ENCODE results near the gene C1QL1. TPM values are rescaled to one million over a fixed set of nuclear protein-coding genes. Genes with fewer than 3 reads are reported as not detected.

Gene C1QL1
- total and polyA plus RNA-seq, 9 of the 15 experiments (the other 6 are each of a cell fraction or from before 2014, with no cell fraction given): 0.07 to 0.12 (median 0.09) TPM; not detected in 6

DNA sequence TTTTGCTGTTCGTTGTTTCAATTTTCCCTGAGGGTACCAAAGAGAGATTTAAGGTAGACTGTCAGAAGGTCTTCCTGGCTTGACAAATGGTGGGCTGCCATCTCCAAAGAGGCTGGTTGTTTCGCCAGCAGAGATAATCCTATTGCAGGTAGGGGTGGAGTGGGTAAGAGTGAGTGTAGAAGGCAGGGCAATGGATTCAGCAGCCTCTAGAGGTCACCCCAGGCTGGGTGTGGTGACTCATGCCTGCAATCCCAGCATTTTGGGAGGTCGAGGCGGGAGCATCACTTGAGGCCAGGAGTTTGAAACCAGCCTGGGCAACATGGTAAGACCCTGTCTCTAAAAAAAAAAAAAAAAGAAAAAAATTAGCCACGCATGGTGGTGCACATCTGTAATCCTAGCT, 48.7 kb upstream of the C1QL1 start (continued):
- TF ChIP-seq MTF1 (CRISPR knock-in tag; IDR thresholded peaks at IDR 0.05; ENCODE audit: borderline replicate concordance): no peak
- TF ChIP-seq, protein P1, sequence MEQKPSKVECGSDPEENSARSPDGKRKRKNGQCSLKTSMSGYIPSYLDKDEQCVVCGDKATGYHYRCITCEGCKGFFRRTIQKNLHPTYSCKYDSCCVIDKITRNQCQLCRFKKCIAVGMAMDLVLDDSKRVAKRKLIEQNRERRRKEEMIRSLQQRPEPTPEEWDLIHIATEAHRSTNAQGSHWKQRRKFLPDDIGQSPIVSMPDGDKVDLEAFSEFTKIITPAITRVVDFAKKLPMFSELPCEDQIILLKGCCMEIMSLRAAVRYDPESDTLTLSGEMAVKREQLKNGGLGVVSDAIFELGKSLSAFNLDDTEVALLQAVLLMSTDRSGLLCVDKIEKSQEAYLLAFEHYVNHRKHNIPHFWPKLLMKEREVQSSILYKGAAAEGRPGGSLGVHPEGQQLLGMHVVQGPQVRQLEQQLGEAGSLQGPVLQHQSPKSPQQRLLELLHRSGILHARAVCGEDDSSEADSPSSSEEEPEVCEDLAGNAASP (IDR thresholded peaks at IDR 0.05): no peak
- TF ChIP-seq, protein P2, sequence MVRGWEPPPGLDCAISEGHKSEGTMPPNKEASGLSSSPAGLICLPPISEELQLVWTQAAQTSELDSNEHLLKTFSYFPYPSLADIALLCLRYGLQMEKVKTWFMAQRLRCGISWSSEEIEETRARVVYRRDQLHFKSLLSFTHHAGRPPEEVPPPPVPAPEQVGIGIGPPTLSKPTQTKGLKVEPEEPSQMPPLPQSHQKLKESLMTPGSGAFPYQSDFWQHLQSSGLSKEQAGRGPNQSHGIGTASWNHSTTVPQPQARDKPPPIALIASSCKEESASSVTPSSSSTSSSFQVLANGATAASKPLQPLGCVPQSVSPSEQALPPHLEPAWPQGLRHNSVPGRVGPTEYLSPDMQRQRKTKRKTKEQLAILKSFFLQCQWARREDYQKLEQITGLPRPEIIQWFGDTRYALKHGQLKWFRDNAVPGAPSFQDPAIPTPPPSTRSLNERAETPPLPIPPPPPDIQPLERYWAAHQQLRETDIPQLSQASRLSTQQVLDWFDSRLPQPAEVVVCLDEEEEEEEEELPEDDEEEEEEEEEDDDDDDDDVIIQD (CRISPR knock-in tag; IDR thresholded peaks at IDR 0.05): no peak

DNA sequence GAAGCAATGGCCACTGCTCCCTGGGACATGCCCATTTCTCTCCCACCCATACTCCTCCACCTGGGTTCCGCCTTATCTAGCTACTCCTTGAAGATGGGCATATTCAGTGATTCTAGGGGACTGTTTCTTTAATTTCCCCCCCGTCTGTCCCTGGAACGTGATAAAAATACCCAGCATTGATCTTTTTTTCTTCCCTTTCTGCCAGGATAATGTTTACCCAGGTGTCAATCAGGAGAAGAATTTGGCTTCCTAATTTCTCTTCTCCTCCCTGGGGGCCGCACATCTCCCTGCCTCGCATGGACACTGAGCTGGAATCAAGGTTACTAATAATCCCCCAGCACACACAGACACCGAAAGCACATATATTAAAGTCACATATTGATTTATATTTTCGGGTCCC, 48.1 kb upstream of the C1QL1 start:
- Histone ChIP-seq H3K4me1 (replicated peaks in 1 of 2; ENCODE audit: control insufficient read depth in 2 of 2, insufficient read depth in 2 of 2, low read length in 2 of 2) (peaks cover 18 to 31% of the 10 kb centered on the region in 2 experiments; a peak in 4 of 5 replicates), H3K4me2 (ENCODE audit: insufficient read depth, low read length) (no peak overlapping the region), H3K9me3 (replicated peaks; ENCODE audit: control insufficient read depth, insufficient read depth, low read depth, low read length) (no peaks in the 10 kb centered on the region), H3K9ac (ENCODE audit: insufficient read depth in 1 of 2, low read depth in 2 of 2, low read length in 2 of 2) (no peak overlapping the region), H3K9me1 (ENCODE audit: control insufficient read depth, insufficient read depth, low read length) (peaks cover 3% of the 10 kb centered on the region), H3K27ac (ENCODE audit: extremely low read depth, low read depth, low read length) (no peak overlapping the region), H3K27me3 (ENCODE audit: control insufficient read depth in 2 of 2, insufficient read depth in 2 of 2, low read length in 2 of 2) (no peaks in the 10 kb centered on the region), H4K20me1 (replicated peaks; ENCODE audit: control insufficient read depth, insufficient read depth, low read length) (0 out of 2 replicates have a peak, but pooled peaks cover 4% of the 10 kb centered on the region), H3K79me2 (ENCODE audit: control insufficient read depth, insufficient read depth, low read length) (no peaks in the 10 kb centered on the region), H3K4me3 (no peak overlapping the region), H2AFZ (ENCODE audit: low read depth, low read length) (no peak overlapping the region), H3K36me3 (ENCODE audit: control insufficient read depth, insufficient read depth, low read length) (no peaks in the 10 kb centered on the region; the same call in 2 of the 3 replicates)
- 44% methylated on average over 7 of the region's 7 CpGs for WGBS (ENCODE audit: insufficient coverage, low coverage, missing lambda C conversion rate)
- no peak for FAIRE-seq
- ATAC-seq: no peak
- ChIA-PET POLR2A (no interaction called here), CTCF (ENCODE audit: low intra/inter-chr PET ratio) (no interaction called here)
- intact Hi-C loops (cut with micrococcal nuclease) (loop anchor here (5.0 to 10.0 kb wide), 3 partner anchors 81 to 241 kb away; no protein-coding TSS in a partner anchor), in situ Hi-C loops (cut with MboI) (loop anchor here (5.0 to 10.0 kb wide), 2 partner anchors 99 to 241 kb away; partner anchors contain the start of gene GFAP)
- DNase-seq (ENCODE audit: extremely low read depth in 1 of 4, low spot score in 3 of 4): no peak
- BruUV-seq (replicated peaks): no TSS peak
- no peak for TF ChIP-seq TAF1 (IDR thresholded peaks at IDR 0.05; ENCODE audit: control insufficient read depth, extremely low read depth, insufficient read depth, low read length, severe bottlenecking)
- no peak for TF ChIP-seq MCM3 (IDR thresholded peaks at IDR 0.05)
- no peak for TF ChIP-seq CBFA2T3 (IDR thresholded peaks at IDR 0.05)
- no peak for TF ChIP-seq ZSCAN32 (CRISPR knock-in tag; IDR thresholded peaks at IDR 0.05)
- no peak for TF ChIP-seq GATAD2A (IDR thresholded peaks at IDR 0.05)
- TF ChIP-seq, protein P3, sequence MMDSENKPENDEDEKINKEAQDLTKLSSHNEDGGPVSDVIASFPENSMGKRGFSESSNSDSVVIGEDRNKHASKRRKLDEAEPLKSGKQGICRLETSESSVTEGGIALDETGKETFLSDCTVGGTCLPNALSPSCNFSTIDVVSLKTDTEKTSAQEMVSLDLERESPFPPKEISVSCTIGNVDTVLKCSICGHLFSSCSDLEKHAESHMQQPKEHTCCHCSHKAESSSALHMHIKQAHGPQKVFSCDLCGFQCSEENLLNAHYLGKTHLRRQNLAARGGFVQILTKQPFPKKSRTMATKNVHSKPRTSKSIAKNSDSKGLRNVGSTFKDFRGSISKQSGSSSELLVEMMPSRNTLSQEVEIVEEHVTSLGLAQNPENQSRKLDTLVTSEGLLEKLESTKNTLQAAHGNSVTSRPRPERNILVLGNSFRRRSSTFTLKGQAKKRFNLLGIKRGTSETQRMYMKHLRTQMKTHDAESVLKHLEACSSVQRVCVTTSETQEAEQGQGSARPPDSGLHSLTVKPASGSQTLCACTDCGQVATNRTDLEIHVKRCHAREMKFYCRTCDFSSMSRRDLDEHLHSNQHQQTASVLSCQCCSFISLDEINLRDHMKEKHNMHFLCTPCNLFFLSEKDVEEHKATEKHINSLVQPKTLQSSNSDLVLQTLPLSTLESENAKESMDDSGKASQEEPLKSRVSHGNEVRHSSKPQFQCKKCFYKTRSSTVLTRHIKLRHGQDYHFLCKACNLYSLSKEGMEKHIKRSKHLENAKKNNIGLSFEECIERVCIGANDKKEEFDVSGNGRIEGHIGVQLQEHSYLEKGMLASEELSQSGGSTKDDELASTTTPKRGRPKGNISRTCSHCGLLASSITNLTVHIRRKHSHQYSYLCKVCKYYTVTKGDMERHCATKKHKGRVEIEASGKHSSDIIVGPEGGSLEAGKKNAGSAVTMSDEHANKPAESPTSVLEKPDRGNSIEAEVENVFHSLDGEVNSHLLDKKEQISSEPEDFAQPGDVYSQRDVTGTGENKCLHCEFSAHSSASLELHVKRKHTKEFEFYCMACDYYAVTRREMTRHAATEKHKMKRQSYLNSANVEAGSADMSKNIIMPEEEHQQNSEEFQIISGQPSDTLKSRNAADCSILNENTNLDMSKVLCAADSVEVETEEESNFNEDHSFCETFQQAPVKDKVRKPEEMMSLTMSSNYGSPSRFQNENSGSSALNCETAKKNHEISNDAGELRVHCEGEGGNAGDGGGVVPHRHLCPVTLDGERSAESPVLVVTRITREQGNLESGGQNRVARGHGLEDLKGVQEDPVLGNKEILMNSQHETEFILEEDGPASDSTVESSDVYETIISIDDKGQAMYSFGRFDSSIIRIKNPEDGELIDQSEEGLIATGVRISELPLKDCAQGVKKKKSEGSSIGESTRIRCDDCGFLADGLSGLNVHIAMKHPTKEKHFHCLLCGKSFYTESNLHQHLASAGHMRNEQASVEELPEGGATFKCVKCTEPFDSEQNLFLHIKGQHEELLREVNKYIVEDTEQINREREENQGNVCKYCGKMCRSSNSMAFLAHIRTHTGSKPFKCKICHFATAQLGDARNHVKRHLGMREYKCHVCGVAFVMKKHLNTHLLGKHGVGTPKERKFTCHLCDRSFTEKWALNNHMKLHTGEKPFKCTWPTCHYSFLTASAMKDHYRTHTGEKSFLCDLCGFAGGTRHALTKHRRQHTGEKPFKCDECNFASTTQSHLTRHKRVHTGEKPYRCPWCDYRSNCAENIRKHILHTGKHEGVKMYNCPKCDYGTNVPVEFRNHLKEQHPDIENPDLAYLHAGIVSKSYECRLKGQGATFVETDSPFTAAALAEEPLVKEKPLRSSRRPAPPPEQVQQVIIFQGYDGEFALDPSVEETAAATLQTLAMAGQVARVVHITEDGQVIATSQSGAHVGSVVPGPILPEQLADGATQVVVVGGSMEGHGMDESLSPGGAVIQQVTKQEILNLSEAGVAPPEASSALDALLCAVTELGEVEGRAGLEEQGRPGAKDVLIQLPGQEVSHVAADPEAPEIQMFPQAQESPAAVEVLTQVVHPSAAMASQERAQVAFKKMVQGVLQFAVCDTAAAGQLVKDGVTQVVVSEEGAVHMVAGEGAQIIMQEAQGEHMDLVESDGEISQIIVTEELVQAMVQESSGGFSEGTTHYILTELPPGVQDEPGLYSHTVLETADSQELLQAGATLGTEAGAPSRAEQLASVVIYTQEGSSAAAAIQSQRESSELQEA (IDR thresholded peaks at IDR 0.05; ENCODE audit: low read depth): no peak
- TF ChIP-seq RFX5 (IDR thresholded peaks at IDR 0.05; ENCODE audit: low read depth, low read length): no peak
- TF ChIP-seq WHSC1 (IDR thresholded peaks at IDR 0.05; ENCODE audit: low read length): no peak

Measured in K562 (cell line).